ENCODE results near the gene SH3GL3.

SH3GL3 gene

GRCh38 chr15:83472151-83472550 is 25.0 kb downstream of the SH3GL3 start (continued):
- TF ChIP-seq, protein P1, sequence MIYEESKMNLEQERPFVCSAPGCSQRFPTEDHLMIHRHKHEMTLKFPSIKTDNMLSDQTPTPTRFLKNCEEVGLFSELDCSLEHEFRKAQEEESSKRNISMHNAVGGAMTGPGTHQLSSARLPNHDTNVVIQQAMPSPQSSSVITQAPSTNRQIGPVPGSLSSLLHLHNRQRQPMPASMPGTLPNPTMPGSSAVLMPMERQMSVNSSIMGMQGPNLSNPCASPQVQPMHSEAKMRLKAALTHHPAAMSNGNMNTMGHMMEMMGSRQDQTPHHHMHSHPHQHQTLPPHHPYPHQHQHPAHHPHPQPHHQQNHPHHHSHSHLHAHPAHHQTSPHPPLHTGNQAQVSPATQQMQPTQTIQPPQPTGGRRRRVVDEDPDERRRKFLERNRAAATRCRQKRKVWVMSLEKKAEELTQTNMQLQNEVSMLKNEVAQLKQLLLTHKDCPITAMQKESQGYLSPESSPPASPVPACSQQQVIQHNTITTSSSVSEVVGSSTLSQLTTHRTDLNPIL (CRISPR knock-in tag; IDR thresholded peaks at IDR 0.05; ENCODE audit: low read depth): no peak

DNA sequence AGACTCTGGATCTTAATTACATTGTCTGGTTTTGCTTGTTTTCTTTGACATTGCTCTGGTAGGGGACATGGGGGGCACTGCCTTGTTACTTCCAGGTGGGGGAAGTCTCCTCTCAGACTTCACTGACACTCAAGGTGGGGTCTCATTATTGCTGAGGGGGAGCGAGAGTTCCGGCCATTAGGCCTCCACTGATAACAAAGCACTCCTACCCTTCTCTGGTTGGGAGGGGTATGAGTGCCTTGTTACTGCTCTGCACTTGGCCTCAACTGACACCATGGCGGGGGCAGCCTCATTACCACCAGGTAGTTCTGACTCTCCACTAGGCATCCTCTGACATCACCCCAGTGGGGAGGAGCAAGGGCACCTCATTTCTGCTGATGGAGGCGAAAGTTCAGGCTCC is 25.7 kb downstream of the SH3GL3 start:
- TF ChIP-seq TCF4 (CRISPR knock-in tag; IDR thresholded peaks at IDR 0.05; ENCODE audit: borderline replicate concordance): no peak
- no peak for TF ChIP-seq ZFP3 (CRISPR knock-in tag; IDR thresholded peaks at IDR 0.05)
- TF ChIP-seq ZC3H10 (CRISPR knock-in tag; IDR thresholded peaks at IDR 0.05): no peak
- TF ChIP-seq CSDC2 (CRISPR knock-in tag; IDR thresholded peaks at IDR 0.05): no peak
- TF ChIP-seq, protein P2, sequence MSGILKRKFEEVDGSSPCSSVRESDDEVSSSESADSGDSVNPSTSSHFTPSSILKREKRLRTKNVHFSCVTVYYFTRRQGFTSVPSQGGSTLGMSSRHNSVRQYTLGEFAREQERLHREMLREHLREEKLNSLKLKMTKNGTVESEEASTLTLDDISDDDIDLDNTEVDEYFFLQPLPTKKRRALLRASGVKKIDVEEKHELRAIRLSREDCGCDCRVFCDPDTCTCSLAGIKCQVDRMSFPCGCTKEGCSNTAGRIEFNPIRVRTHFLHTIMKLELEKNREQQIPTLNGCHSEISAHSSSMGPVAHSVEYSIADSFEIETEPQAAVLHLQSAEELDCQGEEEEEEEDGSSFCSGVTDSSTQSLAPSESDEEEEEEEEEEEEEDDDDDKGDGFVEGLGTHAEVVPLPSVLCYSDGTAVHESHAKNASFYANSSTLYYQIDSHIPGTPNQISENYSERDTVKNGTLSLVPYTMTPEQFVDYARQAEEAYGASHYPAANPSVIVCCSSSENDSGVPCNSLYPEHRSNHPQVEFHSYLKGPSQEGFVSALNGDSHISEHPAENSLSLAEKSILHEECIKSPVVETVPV (CRISPR knock-in tag; IDR thresholded peaks at IDR 0.05): no peak
- TF ChIP-seq ISL1 (CRISPR knock-in tag; IDR thresholded peaks at IDR 0.05): no peak
- no peak for TF ChIP-seq GLIS3 (CRISPR knock-in tag; IDR thresholded peaks at IDR 0.05)
- TF ChIP-seq TOX (CRISPR knock-in tag; IDR thresholded peaks at IDR 0.05; ENCODE audit: borderline replicate concordance): no peak
- TF ChIP-seq ESRRG (CRISPR knock-in tag; IDR thresholded peaks at IDR 0.05): no peak
- TF ChIP-seq ZNF70 (CRISPR knock-in tag; IDR thresholded peaks at IDR 0.05): no peak
- TF ChIP-seq, protein P3, sequence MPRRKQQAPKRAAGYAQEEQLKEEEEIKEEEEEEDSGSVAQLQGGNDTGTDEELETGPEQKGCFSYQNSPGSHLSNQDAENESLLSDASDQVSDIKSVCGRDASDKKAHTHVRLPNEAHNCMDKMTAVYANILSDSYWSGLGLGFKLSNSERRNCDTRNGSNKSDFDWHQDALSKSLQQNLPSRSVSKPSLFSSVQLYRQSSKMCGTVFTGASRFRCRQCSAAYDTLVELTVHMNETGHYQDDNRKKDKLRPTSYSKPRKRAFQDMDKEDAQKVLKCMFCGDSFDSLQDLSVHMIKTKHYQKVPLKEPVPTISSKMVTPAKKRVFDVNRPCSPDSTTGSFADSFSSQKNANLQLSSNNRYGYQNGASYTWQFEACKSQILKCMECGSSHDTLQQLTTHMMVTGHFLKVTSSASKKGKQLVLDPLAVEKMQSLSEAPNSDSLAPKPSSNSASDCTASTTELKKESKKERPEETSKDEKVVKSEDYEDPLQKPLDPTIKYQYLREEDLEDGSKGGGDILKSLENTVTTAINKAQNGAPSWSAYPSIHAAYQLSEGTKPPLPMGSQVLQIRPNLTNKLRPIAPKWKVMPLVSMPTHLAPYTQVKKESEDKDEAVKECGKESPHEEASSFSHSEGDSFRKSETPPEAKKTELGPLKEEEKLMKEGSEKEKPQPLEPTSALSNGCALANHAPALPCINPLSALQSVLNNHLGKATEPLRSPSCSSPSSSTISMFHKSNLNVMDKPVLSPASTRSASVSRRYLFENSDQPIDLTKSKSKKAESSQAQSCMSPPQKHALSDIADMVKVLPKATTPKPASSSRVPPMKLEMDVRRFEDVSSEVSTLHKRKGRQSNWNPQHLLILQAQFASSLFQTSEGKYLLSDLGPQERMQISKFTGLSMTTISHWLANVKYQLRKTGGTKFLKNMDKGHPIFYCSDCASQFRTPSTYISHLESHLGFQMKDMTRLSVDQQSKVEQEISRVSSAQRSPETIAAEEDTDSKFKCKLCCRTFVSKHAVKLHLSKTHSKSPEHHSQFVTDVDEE (CRISPR knock-in tag; IDR thresholded peaks at IDR 0.05): no peak
- TF ChIP-seq SNAI2 (CRISPR knock-in tag; IDR thresholded peaks at IDR 0.05): no peak
- no peak for TF ChIP-seq BACH2 (CRISPR knock-in tag; IDR thresholded peaks at IDR 0.05; ENCODE audit: borderline replicate concordance)
- ATAC-seq: no peak

DNA sequence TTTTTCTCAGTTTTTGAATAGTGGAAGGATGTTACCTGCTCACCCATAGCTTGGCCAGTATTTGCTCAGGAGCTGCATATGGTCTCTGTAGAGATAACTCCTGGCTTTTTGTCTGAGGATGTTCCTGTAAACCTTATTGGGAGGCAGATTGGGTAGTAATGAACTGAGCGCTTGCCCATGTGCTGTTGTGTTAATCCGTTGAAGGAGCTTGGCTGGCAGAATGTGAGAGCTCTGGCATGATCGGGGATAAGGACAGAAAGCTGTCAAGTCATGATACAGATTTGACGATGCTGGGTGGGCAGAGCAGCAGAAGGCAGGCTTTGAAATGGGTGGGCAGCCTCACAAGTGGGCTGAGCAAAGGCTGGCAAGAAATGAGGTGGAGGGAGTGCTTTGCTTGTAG is 27.4 kb downstream of the SH3GL3 start:
- no peak for TF ChIP-seq POU6F1 (CRISPR knock-in tag; IDR thresholded peaks at IDR 0.05; ENCODE audit: borderline replicate concordance, low read depth)
- TF ChIP-seq TOX (CRISPR knock-in tag; IDR thresholded peaks at IDR 0.05; ENCODE audit: borderline replicate concordance): no peak
- no peak for TF ChIP-seq RARB (CRISPR knock-in tag; IDR thresholded peaks at IDR 0.05)
- no peak for TF ChIP-seq PPARA (CRISPR knock-in tag; IDR thresholded peaks at IDR 0.05; ENCODE audit: borderline replicate concordance)
- TF ChIP-seq ZFP30 (CRISPR knock-in tag; IDR thresholded peaks at IDR 0.05): no peak
- no peak for TF ChIP-seq ESRRG (CRISPR knock-in tag; IDR thresholded peaks at IDR 0.05)
- TF ChIP-seq ZNF565 (CRISPR knock-in tag; conservative IDR thresholded peaks at IDR 0.05; ENCODE audit: low read depth): no peak
- no peak for TF ChIP-seq BACH2 (CRISPR knock-in tag; IDR thresholded peaks at IDR 0.05; ENCODE audit: borderline replicate concordance)
- TF ChIP-seq ARNTL (CRISPR knock-in tag; IDR thresholded peaks at IDR 0.05; ENCODE audit: borderline replicate concordance, low read depth): no peak
- no peak for TF ChIP-seq ZFP3 (CRISPR knock-in tag; IDR thresholded peaks at IDR 0.05)
- TF ChIP-seq CSDC2 (CRISPR knock-in tag; IDR thresholded peaks at IDR 0.05): no peak
- no peak for TF ChIP-seq ZC3H10 (CRISPR knock-in tag; IDR thresholded peaks at IDR 0.05)
- TF ChIP-seq OSR1 (CRISPR knock-in tag; IDR thresholded peaks at IDR 0.05): no peak
- TF ChIP-seq ISL1 (CRISPR knock-in tag; IDR thresholded peaks at IDR 0.05): no peak
- ATAC-seq: no peak

- no peak for TF ChIP-seq BACH2 (CRISPR knock-in tag; IDR thresholded peaks at IDR 0.05; ENCODE audit: borderline replicate concordance)
- no peak for TF ChIP-seq ESRRG (CRISPR knock-in tag; IDR thresholded peaks at IDR 0.05)
- TF ChIP-seq PPARA (CRISPR knock-in tag; IDR thresholded peaks at IDR 0.05; ENCODE audit: borderline replicate concordance): no peak
- TF ChIP-seq SNAI2 (CRISPR knock-in tag; IDR thresholded peaks at IDR 0.05): no peak
- TF ChIP-seq, protein P2 (CRISPR knock-in tag; IDR thresholded peaks at IDR 0.05): no peak
- TF ChIP-seq ARNTL (CRISPR knock-in tag; IDR thresholded peaks at IDR 0.05; ENCODE audit: borderline replicate concordance, low read depth): no peak
- TF ChIP-seq ZC3H10 (CRISPR knock-in tag; IDR thresholded peaks at IDR 0.05): no peak
- no peak for TF ChIP-seq OSR1 (CRISPR knock-in tag; IDR thresholded peaks at IDR 0.05)
- TF ChIP-seq ZNF8 (CRISPR knock-in tag; IDR thresholded peaks at IDR 0.05): no peak
- TF ChIP-seq ZNF565 (CRISPR knock-in tag; conservative IDR thresholded peaks at IDR 0.05; ENCODE audit: low read depth): no peak
- TF ChIP-seq POU6F1 (CRISPR knock-in tag; IDR thresholded peaks at IDR 0.05; ENCODE audit: borderline replicate concordance, low read depth): no peak
- no peak for ATAC-seq
Observed at GRCh38 chr15:83475551-83475950, 28.4 kb downstream of the SH3GL3 start.
